Esophagus muscularis mucosa (tissue), 4 donors: ENCODE data around the gene IFT122.

Experiments
- CTCF ChIP-seq, 3 experiments: fragments of 200-600 bp in 2 of 3; fragments of 450-650 bp in 1 of 3; sonication (generic) in 2 of 3; IDR thresholded peaks; one replicate each; pipeline ENCODE4 v1.5.1; 2017 to 2019; ENCODE audit warnings: antibody characterized with exemption in 3 of 3, mild to moderate bottlenecking in 2 of 3, moderate library complexity in 1 of 3
- EP300 ChIP-seq: sonication (generic); formaldehyde crosslinking; IDR thresholded peaks from one replicate; pipeline ENCODE4 v1.6.1; 2017; ENCODE audit warnings: antibody characterized with exemption
- POLR2AphosphoS5 ChIP-seq, 2 donors: sonication (generic); formaldehyde crosslinking; IDR thresholded peaks; one replicate each; pipeline ENCODE4 v1.6.1; 2017; ENCODE audit warnings: antibody characterized with exemption in 2 of 2

- TF ChIP-seq POLR2AphosphoS5 (IDR thresholded peaks at IDR 0.05) (no peak), CTCF (IDR thresholded peaks at IDR 0.05) (no peak), EP300 (no peak)
Observed at GRCh38 chr3:129522953-129523352, 82.9 kb downstream of the IFT122 start.
